HFFc6 (cell line): ENCODE data around the gene PEDS1. TPM values are rescaled to one million over a fixed set of nuclear protein-coding genes. Genes with fewer than 3 reads are reported as not detected.

Experiments
- DNase-seq: peaks from one replicate; pipeline ENCODE4 v3.0.0-alpha.2; 2018
- H3K27ac Mint-ChIP-seq: 2 replicates; pipeline ENCODE4 v1.8.0; 2020; ENCODE audit warnings: mild to moderate bottlenecking, mixed read lengths
- H3K27me3 Mint-ChIP-seq: 2 replicates; pipeline ENCODE4 v1.8.0; 2021; ENCODE audit warnings: mild to moderate bottlenecking, moderate library complexity, mixed read lengths; ENCODE audit not compliant: insufficient read depth
- H3K36me3 Mint-ChIP-seq: 2 replicates; pipeline ENCODE4 v1.8.0; 2021; ENCODE audit warnings: low read depth, mixed read lengths
- H3K4me1 Mint-ChIP-seq: 2 replicates; pipeline ENCODE4 v1.8.0; 2020; ENCODE audit warnings: low read depth, mixed read lengths
- H3K4me3 Mint-ChIP-seq: 2 replicates; pipeline ENCODE4 v1.8.0; 2020; ENCODE audit warnings: mild to moderate bottlenecking, moderate library complexity, mixed read lengths
- H3K9me3 Mint-ChIP-seq: 2 replicates; pipeline ENCODE4 v1.8.0; 2020; ENCODE audit warnings: mild to moderate bottlenecking, mixed read lengths
- CTCF ChIP-seq: fragments of 200-600 bp; sonication (generic); IDR thresholded peaks from 2 replicates; pipeline ENCODE4 v1.5.0; 2021; ENCODE audit warnings: antibody characterized with exemption, mild to moderate bottlenecking
- total RNA-seq, 6 experiments: library from RNA; stranded (reverse); fragmentation: NEBNext Ultra II Directional; extraction: Animal tissue kit (Norgen Biotek cat#: 25700); gene quantifications; 2 replicates in 1 of 6; 3 replicates in 5 of 6; pipeline ENCODE4 v1.2.3, GENCODE V29; 2021

Gene PEDS1
- total RNA-seq, 6 experiments from 2014 or later: 25.8 to 29.8 (median 27.8) TPM

GRCh38 chr20:50151034-50151743 is 2.3 kb downstream of the PEDS1 start:
- DNase-seq: no peak
- H3K4me3 Mint-ChIP-seq: peak overlapping the region; percentile 89
- H3K36me3 Mint-ChIP-seq: peaks cover 14% of the 10 kb centered on the region
- no peaks in the 10 kb centered on the region for H3K9me3 Mint-ChIP-seq
- H3K4me1 Mint-ChIP-seq: peaks cover 72% of the 10 kb centered on the region
- H3K27ac Mint-ChIP-seq: peak overlapping the region; percentile 44; the same call in 1 of the 2 replicates
- H3K27me3 Mint-ChIP-seq: peaks cover 2% of the 10 kb centered on the region; the same call in 1 of the 2 replicates
- no peak for TF ChIP-seq CTCF

GRCh38 chr20:50149481-50150254 is 3.9 kb downstream of the PEDS1 start:
- Mint-ChIP-seq H3K4me3 (no peak overlapping the region), H3K27ac (no peak overlapping the region), H3K4me1 (peaks cover 77% of the 10 kb centered on the region), H3K9me3 (no peaks in the 10 kb centered on the region), H3K27me3 (peaks cover 2% of the 10 kb centered on the region; the same call in 1 of the 2 replicates), H3K36me3 (peaks cover 14% of the 10 kb centered on the region)
- DNase-seq: no peak
- TF ChIP-seq CTCF: no peak

- Mint-ChIP-seq H3K27me3 (peaks cover 2% of the 10 kb centered on the region; the same call in 1 of the 2 replicates), H3K27ac (peak overlapping the region; percentile 78), H3K9me3 (no peaks in the 10 kb centered on the region), H3K4me1 (peaks cover 83% of the 10 kb centered on the region), H3K4me3 (peak overlapping the region; percentile 51; the same call in 1 of the 2 replicates), H3K36me3 (peaks cover 27% of the 10 kb centered on the region)
- no peak for DNase-seq
- TF ChIP-seq CTCF: no peak
Measured at GRCh38 chr20:50146732-50147662, 6.5 kb downstream of the PEDS1 start.

GRCh38 chr20:50146214-50146613 is 7.3 kb downstream of the PEDS1 start:
- DNase-seq: no peak
- TF ChIP-seq CTCF: no peak
- peak overlapping the region; percentile 66 for H3K27ac Mint-ChIP-seq
- no peaks in the 10 kb centered on the region for H3K9me3 Mint-ChIP-seq
- H3K27me3 Mint-ChIP-seq: peaks cover 2% of the 10 kb centered on the region; the same call in 1 of the 2 replicates
- H3K4me1 Mint-ChIP-seq: peaks cover 80% of the 10 kb centered on the region
- H3K36me3 Mint-ChIP-seq: peaks cover 27% of the 10 kb centered on the region
- H3K4me3 Mint-ChIP-seq: no peak overlapping the region

GRCh38 chr20:50145566-50145965 is 8.0 kb downstream of the PEDS1 start:
- DNase-seq: no peak
- peaks cover 2% of the 10 kb centered on the region; the same call in 1 of the 2 replicates for H3K27me3 Mint-ChIP-seq
- no peaks in the 10 kb centered on the region for H3K9me3 Mint-ChIP-seq
- H3K4me1 Mint-ChIP-seq: peaks cover 76% of the 10 kb centered on the region
- peaks cover 24% of the 10 kb centered on the region for H3K36me3 Mint-ChIP-seq
- no peak for TF ChIP-seq CTCF
- H3K27ac Mint-ChIP-seq: no peak overlapping the region
- no peak overlapping the region for H3K4me3 Mint-ChIP-seq
